Colonic mucosa (tissue), 4 donors: Measurements from ENCODE around the gene PIN4. TPM values are rescaled to one million over a fixed set of nuclear protein-coding genes. Genes with fewer than 3 reads are reported as not detected.

Source experiments
- DNase-seq: peaks from one replicate; pipeline ENCODE4 v3.0.0-alpha.2; 2020
- H3K27ac ChIP-seq: fragments of 200-600 bp; one replicate; pipeline ENCODE4 v1.8.0; 2021
- H3K27me3 ChIP-seq: fragments of 200-600 bp; one replicate; pipeline ENCODE4 v1.8.0; 2021
- H3K36me3 ChIP-seq: fragments of 200-600 bp; one replicate; pipeline ENCODE4 v1.8.0; 2021
- H3K4me1 ChIP-seq: fragments of 200-600 bp; one replicate; pipeline ENCODE4 v1.8.0; 2021; ENCODE audit warnings: mild to moderate bottlenecking
- H3K4me3 ChIP-seq: fragments of 200-600 bp; one replicate; pipeline ENCODE4 v1.8.0; 2021
- H3K9ac ChIP-seq, 2 donors: one replicate each; pipeline ENCODE4 v1.7.0; 2013; ENCODE audit warnings: control low read depth in 2 of 2, low read depth in 2 of 2, low read length in 2 of 2
- H3K9me3 ChIP-seq: fragments of 200-600 bp; one replicate; pipeline ENCODE4 v1.8.0; 2021
- CTCF ChIP-seq: fragments of 200-600 bp; IDR thresholded peaks from one replicate; pipeline ENCODE4 v1.8.0; 2022; ENCODE audit warnings: antibody characterized with exemption, mild to moderate bottlenecking
- intact Hi-C: fragments of 100-400 bp; cut with DNase I; formaldehyde crosslinking; loops from one replicate; pipeline ENCODE4 v1.14.1; 2022
- total RNA-seq, 2 donors: library from RNA; stranded (reverse); fragmentation: NEBNext Ultra II Directional in 1 of 2; extraction: Animal tissue kit (Norgen Biotek cat#: 25700) in 1 of 2; gene quantifications; one replicate each; pipeline ENCODE4 v1.2.1, GENCODE V29; 2021
- donor health status: healthy.
- donor health status: DM: no; HTN: no; CAD: no.
- donor health status: DM: no; HTN: no; CAD: no.

The PIN4 gene
- total RNA-seq, 2 donors from 2014 or later = 8.2 to 10.4 TPM

GRCh38 chrX:72141372-72142004 lies 40.1 kb upstream of the PIN4 start:
- no peak for DNase-seq
- H3K27ac ChIP-seq = no peak overlapping the region
- intact Hi-C loops = no loop called here
- no peaks in the 10 kb centered on the region for H3K36me3 ChIP-seq
- H3K27me3 ChIP-seq = no peaks in the 10 kb centered on the region
- H3K9me3 ChIP-seq = no peaks in the 10 kb centered on the region
- H3K9ac ChIP-seq = no peak overlapping the region
- H3K4me1 ChIP-seq = no peaks in the 10 kb centered on the region
- no peak overlapping the region for H3K4me3 ChIP-seq
- no peak for TF ChIP-seq CTCF

GRCh38 chrX:72142094-72142793 lies 39.3 kb upstream of the PIN4 start:
- TF ChIP-seq CTCF = no peak
- no peak overlapping the region for H3K9ac ChIP-seq
- H3K9me3 ChIP-seq = no peaks in the 10 kb centered on the region
- no peaks in the 10 kb centered on the region for H3K27me3 ChIP-seq
- H3K36me3 ChIP-seq = no peaks in the 10 kb centered on the region
- H3K4me1 ChIP-seq = no peaks in the 10 kb centered on the region
- intact Hi-C loops = no loop called here
- H3K27ac ChIP-seq = no peak overlapping the region
- no peak for DNase-seq
- H3K4me3 ChIP-seq = no peak overlapping the region

- Histone ChIP-seq H3K4me1 (no peaks in the 10 kb centered on the region), H3K27ac (no peak overlapping the region), H3K9ac (no peak overlapping the region), H3K36me3 (no peaks in the 10 kb centered on the region), H3K27me3 (no peaks in the 10 kb centered on the region), H3K4me3 (no peak overlapping the region), H3K9me3 (no peaks in the 10 kb centered on the region)
- TF ChIP-seq CTCF = no peak
- no peak for DNase-seq
- intact Hi-C loops = no loop called here
These were observed 38.6 kb upstream of the PIN4 start for GRCh38 chrX:72142794-72143608.

GRCh38 chrX:72143609-72143907 lies 38.0 kb upstream of the PIN4 start:
- no peaks in the 10 kb centered on the region for H3K27me3 ChIP-seq
- H3K4me1 ChIP-seq = no peaks in the 10 kb centered on the region
- DNase-seq = no peak
- H3K27ac ChIP-seq = no peak overlapping the region
- no peaks in the 10 kb centered on the region for H3K9me3 ChIP-seq
- H3K4me3 ChIP-seq = no peak overlapping the region
- no peak for TF ChIP-seq CTCF
- H3K36me3 ChIP-seq = no peaks in the 10 kb centered on the region
- intact Hi-C loops = no loop called here
- H3K9ac ChIP-seq = no peak overlapping the region

- H3K9me3 ChIP-seq = no peaks in the 10 kb centered on the region
- H3K36me3 ChIP-seq = no peaks in the 10 kb centered on the region
- no peak overlapping the region for H3K27ac ChIP-seq
- no peaks in the 10 kb centered on the region for H3K4me1 ChIP-seq
- H3K9ac ChIP-seq = no peak overlapping the region
- no peak for TF ChIP-seq CTCF
- H3K4me3 ChIP-seq = no peak overlapping the region
- H3K27me3 ChIP-seq = no peaks in the 10 kb centered on the region
- intact Hi-C loops = no loop called here
- DNase-seq = no peak
These were observed 36.4 kb upstream of the PIN4 start for GRCh38 chrX:72145181-72145580.
